Brain microvascular endothelial cell (primary cell): Measurements from ENCODE around the gene USP54.
"Not testable (repeated sequence)": the region's sequence is repeated elsewhere in the genome, so short reads cannot be mapped to it uniquely, and the experiment has no call there.

Experiments
- DNase-seq: peaks from one replicate; pipeline ENCODE4 v3.0.0-alpha.2; 2020
- H3K27ac ChIP-seq: fragments of 250-450 bp; sonication (Bioruptor Pico); 2 replicates; pipeline ENCODE4 v1.5.1; 2020; ENCODE audit warnings: mild to moderate bottlenecking, moderate library complexity
- H3K27me3 ChIP-seq: fragments of 250-450 bp; sonication (Bioruptor Pico); replicated peaks from 2 replicates; pipeline ENCODE4 v1.5.1; 2020; ENCODE audit warnings: mild to moderate bottlenecking
- H3K36me3 ChIP-seq: fragments of 250-450 bp; sonication (Bioruptor Pico); replicated peaks from 2 replicates; pipeline ENCODE4 v1.5.1; 2020; ENCODE audit warnings: mild to moderate bottlenecking
- H3K4me3 ChIP-seq: 2 replicates; pipeline ENCODE4 v1.5.1; 2011; ENCODE audit warnings: low read depth, mild to moderate bottlenecking, control low read depth, low read length, moderate library complexity
- CTCF ChIP-seq: IDR thresholded peaks from 2 replicates; pipeline ENCODE4 v1.5.1; 2011; ENCODE audit warnings: low read depth, mild to moderate bottlenecking, moderate library complexity, low read length, control low read depth, inconsistent platforms; ENCODE audit errors: missing control alignments
- in situ Hi-C: cut with HindIII; loops from 2 replicates; pipeline ENCODE4 v1.10.0; 2017; ENCODE audit warnings: low sequenced_read_pairs, low pct_ligation_motif_present

Gene USP54

GRCh38 chr10:73585327-73585726 lies 5.8 kb downstream of the USP54 start:
- peak; percentile 32 for DNase-seq
- in situ Hi-C loops: no loop called here
- Histone ChIP-seq H3K36me3 (no peaks in the 10 kb centered on the region), H3K27ac (peak overlapping the region; percentile 61), H3K27me3 (no peaks in the 10 kb centered on the region), H3K4me3 (no peak overlapping the region)
- TF ChIP-seq CTCF: no peak

DNA sequence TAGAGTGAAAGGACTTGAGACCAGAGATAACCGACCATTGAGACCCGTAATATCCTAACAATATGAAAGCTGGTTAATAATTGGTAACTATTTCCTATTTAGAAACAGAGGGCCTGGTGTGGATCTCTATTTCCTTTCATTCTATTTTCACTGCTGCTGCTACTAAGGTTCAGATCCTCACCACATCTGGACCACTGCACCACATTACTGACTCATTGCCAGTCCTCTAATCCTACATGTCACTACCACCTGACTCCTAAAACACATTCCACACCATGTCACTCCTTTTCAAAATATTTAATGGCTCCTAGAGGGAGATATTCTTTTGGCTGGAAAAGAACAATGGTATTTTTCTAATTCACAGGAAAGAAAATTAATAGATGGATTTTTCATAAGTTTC lies 6.4 kb downstream of the USP54 start:
- TF ChIP-seq CTCF: no peak
- in situ Hi-C loops: no loop called here
- H3K27me3 ChIP-seq: no peaks in the 10 kb centered on the region
- no peak overlapping the region for H3K4me3 ChIP-seq
- no peak for DNase-seq
- H3K36me3 ChIP-seq: no peaks in the 10 kb centered on the region
- H3K27ac ChIP-seq: no peak overlapping the region

DNA sequence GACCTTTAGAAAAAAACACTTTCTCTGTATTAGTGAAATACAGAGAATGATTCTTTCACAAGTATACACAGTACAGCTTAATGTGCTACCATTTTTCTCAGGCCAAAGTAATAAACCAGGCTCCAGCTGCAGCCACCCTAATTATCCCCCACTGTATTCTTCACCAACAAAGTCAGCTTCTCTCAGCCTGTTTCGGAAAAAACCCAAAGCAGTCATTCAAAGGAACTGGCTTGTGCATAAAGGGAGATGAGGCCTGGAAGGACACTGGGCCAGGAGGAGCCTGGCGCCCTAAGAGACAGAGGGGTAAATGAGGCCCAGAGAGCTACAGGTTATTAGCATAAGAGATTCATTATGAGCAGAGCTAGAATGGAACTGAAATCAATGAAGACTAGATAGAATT lies 9.2 kb downstream of the USP54 start:
- Histone ChIP-seq H3K4me3 (no peak overlapping the region), H3K36me3 (no peaks in the 10 kb centered on the region), H3K27ac (no peak overlapping the region), H3K27me3 (no peaks in the 10 kb centered on the region)
- TF ChIP-seq CTCF: no peak
- no peak for DNase-seq
- in situ Hi-C loops: no loop called here

- in situ Hi-C loops, H3K36me3 ChIP-seq, H3K27me3 ChIP-seq, DNase-seq, H3K27ac ChIP-seq, H3K4me3 ChIP-seq: not testable (repeated sequence)
Observed at GRCh38 chr10:73578927-73579326, 12.2 kb downstream of the USP54 start.

DNA sequence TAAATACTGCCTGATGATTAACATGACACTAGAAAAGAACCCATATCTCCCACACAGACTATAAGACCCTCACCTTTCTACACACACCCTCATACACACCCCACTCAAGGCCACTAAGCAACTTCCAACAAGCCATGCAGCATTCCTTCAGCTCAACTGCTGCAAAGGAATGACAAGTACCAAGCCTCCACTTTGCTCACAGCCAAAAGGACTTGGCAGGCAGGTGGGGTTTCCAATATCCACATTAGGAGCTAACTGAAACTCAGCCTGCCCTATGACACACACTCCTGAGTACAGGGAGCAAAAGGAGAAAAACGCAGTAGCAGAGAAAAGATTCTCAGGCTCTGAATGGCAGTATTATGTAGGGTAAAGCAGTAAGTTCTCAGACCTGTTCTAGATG lies 13.4 kb downstream of the USP54 start:
- Histone ChIP-seq H3K27ac (no peak overlapping the region), H3K27me3 (no peaks in the 10 kb centered on the region), H3K36me3 (no peaks in the 10 kb centered on the region), H3K4me3 (no peak overlapping the region)
- no peak for TF ChIP-seq CTCF
- in situ Hi-C loops: no loop called here
- DNase-seq: no peak

DNA sequence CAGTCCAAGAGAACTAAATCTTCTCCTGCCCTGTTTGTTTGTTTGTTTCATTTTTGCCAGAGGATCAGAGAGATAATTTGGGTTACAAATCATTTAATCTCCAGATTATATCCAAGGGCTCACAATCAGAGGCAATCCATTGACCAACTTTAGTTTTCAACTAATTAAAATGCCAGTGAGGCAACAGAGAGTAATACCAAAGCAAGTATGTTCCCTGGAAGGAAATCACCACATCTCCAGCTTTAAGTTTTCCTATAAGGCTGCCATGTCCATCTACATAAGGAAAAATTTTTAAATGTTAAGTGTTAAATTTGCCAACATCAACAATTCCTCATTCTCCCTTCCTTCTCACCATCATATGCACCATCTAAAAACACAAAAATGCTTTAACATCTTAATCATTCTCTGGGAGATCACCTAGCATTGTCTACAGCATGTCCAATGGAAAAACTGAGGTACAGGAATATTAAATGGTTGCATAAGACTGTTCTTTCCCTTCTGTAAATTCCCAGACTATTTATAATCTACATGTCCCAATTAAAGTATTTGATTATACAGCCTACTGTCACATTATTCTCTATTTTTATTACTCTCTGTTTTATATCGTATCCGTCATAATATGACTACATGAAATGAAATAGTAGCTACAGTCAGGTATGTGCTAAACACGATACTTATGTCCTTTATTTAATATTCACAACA lies 14.1 kb downstream of the USP54 start:
- no peak overlapping the region for H3K27ac ChIP-seq
- in situ Hi-C loops: no loop called here
- H3K27me3 ChIP-seq: no peaks in the 10 kb centered on the region
- no peak for DNase-seq
- no peak overlapping the region for H3K4me3 ChIP-seq
- no peak for TF ChIP-seq CTCF
- H3K36me3 ChIP-seq: no peaks in the 10 kb centered on the region
